OCI-LY7 (cell line): ENCODE data around the gene FCHSD2. TPM values are rescaled to one million over a fixed set of nuclear protein-coding genes. Genes with fewer than 3 reads are reported as not detected.
"Not testable (repeated sequence)": the region's sequence is repeated elsewhere in the genome, so short reads cannot be mapped to it uniquely, and the experiment has no call there.

Experiments used
- BruUV-seq: library from RNA; stranded (reverse); fragments of 400-500 nt; replicated peaks from 2 replicates; lab custom pipeline; 2021; lab: Mats Ljungman, UMichigan
- CTCF ChIA-PET: fragments of 300-600 bp; sonication (Branson Sonifier 250); formaldehyde crosslinking; loops from one replicate; lab custom pipeline; 2022; ENCODE audit warnings: antibody characterized with exemption; ENCODE audit not compliant: unreplicated experiment; lab: Charles Lee
- POLR2A ChIA-PET: fragments of 300-600 bp; sonication (Branson Sonifier 250); formaldehyde crosslinking; loops from one replicate; lab custom pipeline; 2022; ENCODE audit warnings: antibody characterized with exemption; lab: Charles Lee
- DNase-seq: peaks from one replicate; pipeline ENCODE4 v3.0.0-alpha.2; 2015; ENCODE audit warnings: low spot score
- H2AFZ ChIP-seq: fragments of 200-600 bp; sonication (generic), shearing (Covaris generic); 2 replicates; pipeline ENCODE4 v1.6.1; 2014; ENCODE audit warnings: mild to moderate bottlenecking, antibody characterized with exemption, low read length, moderate library complexity
- H3K27ac ChIP-seq: fragments of 200-600 bp; sonication (generic); 2 replicates; pipeline ENCODE4 v1.5.1; 2014; ENCODE audit warnings: mixed run types, low read depth, mild to moderate bottlenecking, moderate library complexity, low read length, inconsistent platforms; ENCODE audit not compliant: poor library complexity, severe bottlenecking
- H3K36me3 ChIP-seq: fragments of 200-600 bp; sonication (generic); 2 replicates; pipeline ENCODE4 v1.6.1; 2014; ENCODE audit warnings: mild to moderate bottlenecking, antibody characterized with exemption, low read length, moderate library complexity, mixed read lengths; ENCODE audit not compliant: insufficient read depth
- H3K4me1 ChIP-seq: fragments of 200-600 bp; sonication (generic); 2 replicates; pipeline ENCODE4 v1.5.1; 2014; ENCODE audit warnings: mild to moderate bottlenecking, low read length; ENCODE audit not compliant: insufficient read depth, poor library complexity, severe bottlenecking
- H3K4me2 ChIP-seq: fragments of 200-600 bp; sonication (generic); 2 replicates; pipeline ENCODE4 v1.6.1; 2014; ENCODE audit warnings: mild to moderate bottlenecking, low read length
- H3K4me3 ChIP-seq: fragments of 200-600 bp; sonication (generic); 2 replicates; pipeline ENCODE4 v1.5.1; 2014; ENCODE audit warnings: mild to moderate bottlenecking, low read depth, low read length; ENCODE audit not compliant: poor library complexity, severe bottlenecking
- H3K79me2 ChIP-seq: fragments of 200-600 bp; sonication (generic); 2 replicates; pipeline ENCODE4 v1.6.1; 2016; ENCODE audit warnings: low read depth, mild to moderate bottlenecking, low read length, moderate library complexity, mixed read lengths; ENCODE audit not compliant: insufficient read depth
- H3K9me2 ChIP-seq: fragments of 200-600 bp; sonication (generic); 2 replicates; pipeline ENCODE4 v1.6.1; 2016; ENCODE audit warnings: mild to moderate bottlenecking, low read length, mixed read lengths; ENCODE audit not compliant: insufficient read depth
- H3K9me3 ChIP-seq: fragments of 200-600 bp; sonication (generic); 2 replicates; pipeline ENCODE4 v1.6.1; 2014; ENCODE audit warnings: mild to moderate bottlenecking, mixed run types, low read length, mixed read lengths
- H4K20me1 ChIP-seq: fragments of 200-600 bp; sonication (generic); 2 replicates; pipeline ENCODE4 v1.6.1; 2014; ENCODE audit warnings: mild to moderate bottlenecking, antibody characterized with exemption, low read length, moderate library complexity, mixed read lengths; ENCODE audit not compliant: insufficient read depth
- CTCF ChIP-seq: fragments of 200-600 bp; sonication (generic); conservative IDR thresholded peaks from 2 replicates; pipeline ENCODE4 v1.5.1; 2014; ENCODE audit warnings: mild to moderate bottlenecking, antibody characterized with exemption, low read length, moderate library complexity, mixed read lengths
- EZH2phosphoT487 ChIP-seq: fragments of 200-600 bp; sonication (generic); IDR thresholded peaks from 2 replicates; pipeline ENCODE4 v1.6.1; 2018; ENCODE audit warnings: low read depth, borderline replicate concordance, mild to moderate bottlenecking, mixed run types, antibody characterized with exemption, low read length, moderate library complexity, mixed read lengths
- intact Hi-C: fragments of 100-400 bp; cut with micrococcal nuclease; formaldehyde crosslinking; loops from one replicate; pipeline ENCODE4 v1.10.0; 2022; ENCODE audit not compliant: unreplicated experiment
- total RNA-seq, 2 experiments: library from RNA; depleted of rRNA in 1 of 2; stranded (reverse); fragments of >200 nt in 1 of 2; shearing (Covaris generic) in 1 of 2; gene quantifications; 2 replicates each; pipeline ENCODE4 v1.2.3, GENCODE V29; 2014 to 2022

Gene FCHSD2
- total RNA-seq, 2 experiments from 2014 or later: 39.0 to 147 TPM

GRCh38 chr11:73137262-73137943 lies 4.7 kb downstream of the FCHSD2 start:
- H3K4me2 ChIP-seq: peak overlapping the region; percentile 79
- TF ChIP-seq CTCF: peak; percentile 69
- no peak for TF ChIP-seq EZH2phosphoT487
- peak; percentile 51 for DNase-seq
- BruUV-seq: no TSS peak
- H3K9me3 ChIP-seq: peaks cover 4% of the 10 kb centered on the region; the same call in 1 of the 2 replicates
- ChIA-PET POLR2A (interaction anchor here (0.6 to 2.8 kb wide), 9 partner anchors 8 to 89 kb away, joined by 3 to 16 read pairs (median 4); no protein-coding TSS in a partner anchor), CTCF (interaction anchor here (1.0 to 1.4 kb wide), 2 partner anchors 14 to 20 kb away, joined by 3 read pairs; no protein-coding TSS in a partner anchor)
- H2AFZ ChIP-seq: no peak overlapping the region
- H3K36me3 ChIP-seq: peaks cover 92% of the 10 kb centered on the region
- no peaks in the 10 kb centered on the region for H3K9me2 ChIP-seq
- peak overlapping the region; percentile 42 for H3K27ac ChIP-seq
- peaks cover 50% of the 10 kb centered on the region for H3K4me1 ChIP-seq
- peak overlapping the region; percentile 80 for H3K4me3 ChIP-seq
- intact Hi-C loops: no loop called here
- H3K79me2 ChIP-seq: peaks cover 95% of the 10 kb centered on the region
- H4K20me1 ChIP-seq: peaks cover 13% of the 10 kb centered on the region; the same call in 1 of the 2 replicates

- Histone ChIP-seq H3K27ac (peak overlapping the region; percentile 42), H3K4me3 (peak overlapping the region; percentile 80), H3K79me2 (peaks cover 100% of the 10 kb centered on the region), H3K4me1 (peaks cover 50% of the 10 kb centered on the region), H4K20me1 (peaks cover 13% of the 10 kb centered on the region; the same call in 1 of the 2 replicates), H3K4me2 (peak overlapping the region; percentile 79), H3K36me3 (peaks cover 99% of the 10 kb centered on the region)
- ChIA-PET CTCF (interaction anchor here (1.0 to 1.4 kb wide), 2 partner anchors 13 to 20 kb away, joined by 3 read pairs; no protein-coding TSS in a partner anchor), POLR2A (interaction anchor here (1.0 to 2.8 kb wide), 7 partner anchors 9 to 88 kb away, joined by 3 to 16 read pairs (median 4); no protein-coding TSS in a partner anchor)
- H3K9me3 ChIP-seq, DNase-seq, H3K9me2 ChIP-seq, H2AFZ ChIP-seq, intact Hi-C loops, BruUV-seq: not testable (repeated sequence)
These were observed 5.4 kb downstream of the FCHSD2 start for GRCh38 chr11:73136722-73137121.

- no TSS peak for BruUV-seq
- Histone ChIP-seq H4K20me1 (peaks cover 16% of the 10 kb centered on the region; the same call in 1 of the 2 replicates), H3K4me1 (peaks cover 50% of the 10 kb centered on the region), H3K4me3 (no peak overlapping the region), H2AFZ (no peak overlapping the region), H3K27ac (peak overlapping the region; percentile 2), H3K79me2 (peaks cover 100% of the 10 kb centered on the region), H3K9me3 (peaks cover 4% of the 10 kb centered on the region; the same call in 1 of the 2 replicates), H3K9me2 (no peaks in the 10 kb centered on the region), H3K36me3 (peaks cover 100% of the 10 kb centered on the region), H3K4me2 (peak overlapping the region; percentile 14; the same call in 1 of the 2 replicates)
- DNase-seq: no peak
- TF ChIP-seq EZH2phosphoT487: no peak
- TF ChIP-seq CTCF: no peak
- ChIA-PET POLR2A (interaction anchor here (0.8 to 2.8 kb wide), 7 partner anchors 10 to 42 kb away, joined by 3 to 16 read pairs (median 5); no protein-coding TSS in a partner anchor), CTCF (no interaction called here)
- intact Hi-C loops: no loop called here
These were observed 6.5 kb downstream of the FCHSD2 start for GRCh38 chr11:73135346-73136284.

- H3K4me3 ChIP-seq, intact Hi-C loops, H3K9me2 ChIP-seq, H2AFZ ChIP-seq, CTCF ChIA-PET, H3K4me2 ChIP-seq, H3K9me3 ChIP-seq, BruUV-seq, H3K27ac ChIP-seq, DNase-seq: not testable (repeated sequence)
- Histone ChIP-seq H3K4me1 (peaks cover 29% of the 10 kb centered on the region), H4K20me1 (peaks cover 13% of the 10 kb centered on the region; the same call in 1 of the 2 replicates), H3K36me3 (peaks cover 100% of the 10 kb centered on the region), H3K79me2 (peaks cover 99% of the 10 kb centered on the region)
- POLR2A ChIA-PET: interaction anchor here (0.6 kb wide), 1 partner anchor 245 kb away, joined by 4 read pairs; no protein-coding TSS in a partner anchor
These were observed 9.8 kb downstream of the FCHSD2 start for GRCh38 chr11:73132349-73132748.
